ENCODE measurements around the gene AP2S1.

AP2S1 gene

DNA sequence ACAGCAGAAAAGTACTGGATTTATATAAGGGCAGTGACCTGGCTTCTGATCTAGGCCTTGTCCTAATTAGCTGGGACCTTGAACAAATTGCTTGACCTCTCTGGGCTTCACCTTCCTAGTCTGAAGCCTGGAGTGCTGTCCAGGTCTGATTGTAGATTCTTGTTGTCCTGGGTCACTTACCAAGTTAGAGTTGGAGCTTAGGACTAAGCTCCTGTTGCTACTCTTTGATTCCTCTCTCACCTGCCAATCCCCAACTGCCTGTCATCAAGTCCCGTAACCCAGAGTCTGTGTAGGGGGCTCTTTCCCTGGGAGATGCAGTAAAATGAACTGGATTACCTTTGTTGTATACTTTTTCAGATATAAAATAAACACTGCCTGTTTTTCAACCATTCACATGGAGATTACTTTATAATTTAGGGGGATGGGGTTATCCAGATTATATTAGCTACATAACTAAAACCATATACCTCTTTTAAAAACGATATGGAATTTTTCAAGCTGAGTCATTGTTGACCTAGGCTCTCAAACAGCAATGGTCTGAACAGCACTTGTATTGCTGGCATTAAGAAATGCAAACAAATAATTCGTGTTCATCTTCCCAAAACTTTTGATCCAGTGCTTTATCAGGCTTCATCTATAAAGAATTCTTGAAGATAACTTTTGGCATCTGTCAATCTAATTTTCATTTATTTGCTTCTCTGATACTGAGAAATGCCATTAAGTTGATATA, 15.9 kb upstream of the AP2S1 start:
- Histone ChIP-seq H3K27ac (ENCODE audit: low read depth, low read length) (no peak overlapping the region), H3K27me3 (ENCODE audit: control insufficient read depth, insufficient read depth, low read length) (no peaks in the 10 kb centered on the region), H3K4me1 (ENCODE audit: control insufficient read depth, insufficient read depth, low read length) (peaks cover 52% of the 10 kb centered on the region), H3K9me3 (ENCODE audit: control insufficient read depth, insufficient read depth, low read depth, low read length) (no peaks in the 10 kb centered on the region), H3K36me3 (ENCODE audit: control insufficient read depth, insufficient read depth, low read length) (peaks cover 3% of the 10 kb centered on the region; the same call in 1 of the 2 replicates), H3K9ac (ENCODE audit: low read length) (no peak overlapping the region), H3K4me3 (ENCODE audit: low read depth, low read length) (no peak overlapping the region)

DNA sequence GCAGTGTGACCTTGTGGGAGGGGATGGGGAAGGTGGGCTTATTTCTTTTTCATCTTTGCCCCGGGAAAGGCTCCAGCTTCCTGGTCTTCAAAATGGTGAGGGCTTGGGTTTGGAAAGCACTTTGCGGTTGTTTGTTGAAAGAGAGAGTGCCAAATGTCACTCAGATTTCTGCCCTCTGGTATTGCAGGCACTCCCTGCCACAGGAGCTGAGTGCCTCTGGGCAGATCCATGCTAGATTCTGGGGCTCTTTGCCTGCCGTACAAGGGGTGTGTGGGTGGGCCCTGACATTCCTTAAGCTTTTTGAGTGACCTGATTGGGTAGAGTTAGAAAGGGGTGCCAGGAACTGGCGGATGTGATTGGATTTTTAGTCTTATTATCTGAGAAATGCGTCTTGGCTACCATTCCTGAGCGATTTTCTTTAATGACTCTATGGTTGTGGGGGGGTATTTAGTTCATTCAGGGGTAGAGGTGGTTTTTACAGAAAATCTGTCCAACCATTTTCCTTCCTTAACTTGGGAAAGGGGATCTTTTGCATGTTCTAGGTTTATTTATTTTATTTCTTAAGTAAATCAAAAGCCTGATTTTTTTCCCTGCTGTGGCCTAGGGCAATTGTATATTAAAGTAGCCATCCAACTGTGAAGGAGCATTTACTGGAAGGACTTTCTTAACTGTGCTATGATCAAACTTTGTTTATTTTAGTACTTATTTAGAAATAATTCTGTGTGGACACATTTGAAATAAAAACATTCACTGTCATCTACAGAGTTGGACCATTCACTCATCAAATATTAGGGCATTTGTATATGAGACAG, 13.4 kb upstream of the AP2S1 start:
- Histone ChIP-seq H3K27me3 (ENCODE audit: control insufficient read depth, insufficient read depth, low read length) (no peaks in the 10 kb centered on the region), H3K36me3 (ENCODE audit: control insufficient read depth, insufficient read depth, low read length) (peaks cover 3% of the 10 kb centered on the region; the same call in 1 of the 2 replicates), H3K9me3 (ENCODE audit: control insufficient read depth, insufficient read depth, low read depth, low read length) (no peaks in the 10 kb centered on the region), H3K9ac (ENCODE audit: low read length) (peak overlapping the region; percentile 35), H3K4me1 (ENCODE audit: control insufficient read depth, insufficient read depth, low read length) (peaks cover 52% of the 10 kb centered on the region), H3K27ac (ENCODE audit: low read depth, low read length) (peak overlapping the region; percentile 12; the same call in 1 of the 2 replicates), H3K4me3 (ENCODE audit: low read depth, low read length) (peak overlapping the region; percentile 86)

DNA sequence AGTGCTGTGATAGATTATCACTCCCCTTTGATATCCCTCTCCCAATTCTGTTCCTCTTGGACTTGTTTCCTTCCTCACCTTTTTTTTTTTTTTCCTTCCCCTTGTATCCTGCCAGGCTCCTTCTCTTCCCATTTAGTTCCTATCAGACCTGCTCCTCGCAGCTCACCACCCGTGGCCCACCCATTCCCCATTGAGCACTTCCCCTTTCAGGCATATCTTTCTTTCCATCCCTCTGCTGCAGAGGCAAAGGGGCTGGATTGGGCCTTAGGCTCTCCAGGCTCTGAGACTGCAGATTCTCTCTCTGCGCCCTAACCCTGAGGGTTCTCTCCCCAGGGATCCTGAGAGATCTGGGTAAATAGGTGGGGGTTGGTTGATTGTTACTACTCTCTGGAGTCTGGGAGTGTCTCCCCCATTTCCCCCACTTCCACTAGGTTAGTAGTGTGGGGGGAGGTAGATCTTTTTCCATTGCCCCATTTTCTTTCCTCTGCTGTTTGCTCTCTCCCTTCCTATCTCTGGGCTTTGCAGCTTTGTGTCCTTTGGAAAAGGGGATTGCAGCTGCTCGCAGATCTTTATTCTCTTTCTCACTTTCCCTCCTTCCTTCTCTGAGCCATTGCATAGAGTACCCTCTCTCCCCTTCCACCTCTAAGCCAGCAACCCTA, 12.5 kb upstream of the AP2S1 start:
- H3K27me3 ChIP-seq (ENCODE audit: control insufficient read depth, insufficient read depth, low read length), result no peaks in the 10 kb centered on the region
- peak overlapping the region; percentile 86 for H3K4me3 ChIP-seq (ENCODE audit: low read depth, low read length)
- H3K9me3 ChIP-seq (ENCODE audit: control insufficient read depth, insufficient read depth, low read depth, low read length), result no peaks in the 10 kb centered on the region
- H3K36me3 ChIP-seq (ENCODE audit: control insufficient read depth, insufficient read depth, low read length), result peaks cover 3% of the 10 kb centered on the region; the same call in 1 of the 2 replicates
- H3K27ac ChIP-seq (ENCODE audit: low read depth, low read length), result 0 out of 2 replicates have a peak overlapping the region, but pooled peaks have one; percentile 12
- peak overlapping the region; percentile 86 for H3K9ac ChIP-seq (ENCODE audit: low read length)
- H3K4me1 ChIP-seq (ENCODE audit: control insufficient read depth, insufficient read depth, low read length), result peaks cover 52% of the 10 kb centered on the region

DNA sequence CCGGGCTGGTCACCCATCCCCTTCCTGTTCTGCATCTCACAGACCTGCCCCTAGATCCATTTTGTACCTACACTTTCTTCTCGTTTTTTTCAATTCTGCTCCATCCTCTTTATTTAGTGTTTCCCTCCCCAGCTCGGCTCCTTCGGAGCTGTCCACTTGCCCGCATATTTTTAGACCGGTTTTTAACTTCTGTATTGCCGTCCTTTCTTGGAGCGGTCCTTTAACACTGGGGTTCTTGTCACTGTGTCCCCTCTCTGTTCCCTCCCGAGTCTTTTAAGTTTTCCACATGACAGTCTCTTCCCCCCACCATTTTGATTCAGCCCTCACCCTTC, 11.8 kb upstream of the AP2S1 start:
- H3K36me3 ChIP-seq (ENCODE audit: control insufficient read depth, insufficient read depth, low read length), result peaks cover 3% of the 10 kb centered on the region; the same call in 1 of the 2 replicates
- no peaks in the 10 kb centered on the region for H3K27me3 ChIP-seq (ENCODE audit: control insufficient read depth, insufficient read depth, low read length)
- H3K9ac ChIP-seq (ENCODE audit: low read length), result peak overlapping the region; percentile 86
- H3K4me1 ChIP-seq (ENCODE audit: control insufficient read depth, insufficient read depth, low read length), result peaks cover 49% of the 10 kb centered on the region
- peak overlapping the region; percentile 86 for H3K4me3 ChIP-seq (ENCODE audit: low read depth, low read length)
- H3K27ac ChIP-seq (ENCODE audit: low read depth, low read length), result no peak overlapping the region
- H3K9me3 ChIP-seq (ENCODE audit: control insufficient read depth, insufficient read depth, low read depth, low read length), result no peaks in the 10 kb centered on the region

DNA sequence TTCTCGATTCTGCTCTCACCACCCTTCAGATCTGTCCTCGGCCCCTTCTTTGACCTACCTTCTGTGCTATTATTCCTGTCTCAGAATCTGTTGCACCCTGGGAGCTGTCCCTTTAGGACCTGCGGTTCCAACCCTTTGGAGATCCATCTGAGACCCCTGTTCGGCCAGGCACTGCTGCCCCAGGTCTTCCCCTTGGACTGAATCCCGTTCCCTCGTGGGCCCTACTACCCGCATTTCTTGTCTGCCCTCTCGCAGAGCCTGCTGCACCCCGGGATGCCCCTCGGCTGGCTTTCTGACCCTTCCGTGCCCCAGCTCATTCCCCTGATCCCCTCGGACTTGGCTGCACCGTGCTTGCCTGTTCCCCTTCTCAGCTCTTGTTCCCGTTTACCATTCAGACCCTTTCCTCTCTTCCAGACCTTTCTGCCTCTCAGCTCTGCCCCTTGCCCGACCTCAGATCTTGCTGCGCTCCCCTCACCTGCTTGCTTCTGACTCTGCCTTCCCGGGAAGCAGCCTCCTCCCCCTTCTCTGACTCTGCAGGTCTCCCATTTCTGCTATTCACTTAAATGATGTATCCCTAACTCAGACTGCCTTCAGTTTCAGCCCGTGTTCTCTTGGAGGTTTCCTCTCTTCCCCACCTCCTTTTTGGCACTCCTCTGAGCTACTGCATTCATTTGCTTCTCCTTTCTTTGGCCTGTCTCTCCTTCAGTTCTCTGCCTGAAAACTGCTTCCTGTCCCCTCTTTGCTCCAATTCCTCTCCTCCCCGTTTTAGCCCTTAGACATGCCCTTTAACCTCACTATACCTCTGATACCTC, 11.3 kb upstream of the AP2S1 start:
- Histone ChIP-seq H3K9me3 (ENCODE audit: control insufficient read depth, insufficient read depth, low read depth, low read length) (no peaks in the 10 kb centered on the region), H3K27ac (ENCODE audit: low read depth, low read length) (no peak overlapping the region; the same call in 1 of the 2 replicates), H3K4me3 (ENCODE audit: low read depth, low read length) (peak overlapping the region; percentile 86), H3K4me1 (ENCODE audit: control insufficient read depth, insufficient read depth, low read length) (peaks cover 44% of the 10 kb centered on the region), H3K36me3 (ENCODE audit: control insufficient read depth, insufficient read depth, low read length) (peaks cover 3% of the 10 kb centered on the region; the same call in 1 of the 2 replicates), H3K9ac (ENCODE audit: low read length) (peak overlapping the region; percentile 86), H3K27me3 (ENCODE audit: control insufficient read depth, insufficient read depth, low read length) (no peaks in the 10 kb centered on the region)

DNA sequence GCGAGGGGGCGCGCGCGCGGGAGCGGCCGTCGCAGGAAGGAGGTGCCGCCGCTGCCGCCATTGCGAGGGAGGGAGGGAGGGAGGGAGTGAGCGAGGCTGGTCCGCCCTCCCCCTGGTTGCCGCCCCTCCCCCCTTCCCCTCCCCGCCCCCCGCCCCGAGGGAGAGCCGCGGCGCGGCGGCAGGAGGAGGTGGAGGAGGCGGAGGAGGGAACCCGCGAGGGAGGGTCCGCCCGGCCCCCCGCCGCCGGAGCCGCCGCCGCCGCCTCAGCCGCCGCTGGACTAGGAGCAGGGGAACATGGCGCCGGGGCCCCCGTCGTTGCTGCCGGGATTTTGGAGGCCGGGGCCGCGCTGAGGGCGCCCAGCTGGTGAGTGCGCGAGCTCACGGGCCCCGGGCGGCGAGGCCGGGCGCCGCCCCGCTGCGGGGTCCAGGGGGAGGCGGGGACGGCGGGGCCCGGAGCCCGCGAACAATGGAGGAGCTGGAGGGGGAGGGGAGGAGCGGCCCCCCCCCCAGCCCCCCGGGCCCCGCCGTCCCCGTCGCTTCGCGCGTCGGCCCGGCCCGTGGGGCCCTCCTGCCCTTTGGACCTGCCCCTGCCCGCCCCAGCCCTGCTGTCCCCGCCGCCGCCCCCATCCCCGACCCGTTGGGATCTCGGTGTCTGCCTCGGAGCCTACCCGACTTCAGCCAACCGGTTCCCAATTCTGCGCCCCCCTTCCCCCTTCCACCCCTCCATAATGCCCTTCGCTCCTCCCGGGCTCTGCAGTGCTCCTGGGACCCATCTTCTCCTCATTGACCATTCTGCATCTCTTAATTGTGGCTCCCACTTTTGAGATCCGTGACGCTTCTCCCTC, 10.4 kb upstream of the AP2S1 start, which contains the start of gene ARHGAP35:
Gene ARHGAP35 (plus strand): TSS at position 152 of the 845 bp plus-strand sequence. CDS start 57,679 bp downstream, outside the sequence.
- H3K9ac ChIP-seq (ENCODE audit: low read length), result peak within 1 kb of the TSS; percentile 100
- no peaks in the 10 kb centered on the region for H3K27me3 ChIP-seq (ENCODE audit: control insufficient read depth, insufficient read depth, low read length)
- H3K36me3 ChIP-seq (ENCODE audit: control insufficient read depth, insufficient read depth, low read length), result peaks cover 3% of the 10 kb centered on the region; the same call in 1 of the 2 replicates
- H3K27ac ChIP-seq (ENCODE audit: low read depth, low read length), result peak within 1 kb of the TSS; percentile 98
- H3K4me1 ChIP-seq (ENCODE audit: control insufficient read depth, insufficient read depth, low read length), result peaks cover 39% of the 10 kb centered on the region
- H3K4me3 ChIP-seq (ENCODE audit: low read depth, low read length), result peak within 1 kb of the TSS; percentile 97
- no peaks in the 10 kb centered on the region for H3K9me3 ChIP-seq (ENCODE audit: control insufficient read depth, insufficient read depth, low read depth, low read length)

DNA sequence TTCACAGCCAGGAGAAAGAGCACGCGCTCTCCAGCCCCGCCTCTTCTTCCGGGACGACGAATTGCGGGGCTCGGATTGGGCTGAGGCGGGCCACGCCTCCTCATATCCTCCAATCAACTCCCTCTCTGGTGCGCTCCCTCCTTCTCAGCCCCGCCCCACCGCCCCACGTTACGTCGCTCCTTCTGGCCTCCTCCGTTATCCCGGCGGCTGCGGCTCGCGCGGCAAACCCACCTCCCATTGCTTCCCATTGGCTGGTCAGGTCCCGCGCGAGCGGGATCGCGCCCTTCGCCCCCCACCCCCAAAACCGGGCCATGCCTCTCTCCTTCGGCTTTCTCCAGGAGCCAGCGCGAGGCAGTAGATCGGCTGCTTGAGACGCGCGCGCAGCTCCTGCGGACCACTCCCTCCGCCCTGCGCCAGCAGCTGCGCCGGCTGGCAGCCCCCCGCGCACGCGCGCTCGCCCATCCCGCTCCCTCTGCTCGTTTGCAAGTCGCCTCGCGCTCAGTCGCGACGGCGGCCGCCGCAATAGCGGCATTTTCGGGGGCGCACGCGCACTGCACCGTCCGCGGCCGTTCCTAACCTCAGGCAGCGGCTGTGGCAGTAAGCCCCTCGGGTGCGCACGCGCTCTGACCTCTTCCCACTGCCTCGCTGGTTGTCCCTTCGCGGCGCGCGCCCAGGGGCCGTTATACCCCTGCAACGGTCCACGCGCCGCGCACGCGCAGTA, 9.6 kb upstream of the AP2S1 start:
- Histone ChIP-seq H3K27me3 (ENCODE audit: control insufficient read depth, insufficient read depth, low read length) (no peaks in the 10 kb centered on the region), H3K4me1 (ENCODE audit: control insufficient read depth, insufficient read depth, low read length) (peaks cover 37% of the 10 kb centered on the region), H3K9ac (ENCODE audit: low read length) (peak overlapping the region; percentile 100), H3K36me3 (ENCODE audit: control insufficient read depth, insufficient read depth, low read length) (0 out of 2 replicates have a peak, but pooled peaks cover under 1% of the 10 kb centered on the region), H3K4me3 (ENCODE audit: low read depth, low read length) (peak overlapping the region; percentile 97), H3K27ac (ENCODE audit: low read depth, low read length) (peak overlapping the region; percentile 98), H3K9me3 (ENCODE audit: control insufficient read depth, insufficient read depth, low read depth, low read length) (no peaks in the 10 kb centered on the region)

DNA sequence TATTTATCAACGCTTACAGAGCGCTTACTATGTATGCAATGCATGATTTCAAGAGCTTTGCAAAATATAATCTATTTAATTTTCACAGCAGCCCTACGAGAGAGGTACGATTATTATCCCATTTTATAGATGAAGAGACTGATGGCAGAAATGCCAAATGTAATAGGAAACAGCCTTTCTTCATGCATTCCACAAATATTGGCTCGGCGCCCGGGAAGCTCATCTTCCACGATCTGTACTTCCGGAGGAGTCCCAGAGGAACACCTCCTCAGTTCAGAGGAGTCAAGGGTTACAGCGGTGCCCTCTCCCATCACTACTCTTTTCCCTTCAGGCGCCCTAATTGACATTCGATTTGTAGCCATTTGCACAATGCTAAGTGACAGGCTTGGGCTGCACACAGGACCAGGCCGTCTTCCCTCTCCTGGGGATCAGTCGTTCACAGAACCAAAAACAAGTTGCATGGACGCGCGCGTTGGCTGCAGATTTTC, 9.0 kb upstream of the AP2S1 start:
- Histone ChIP-seq H3K9ac (ENCODE audit: low read length) (peak overlapping the region; percentile 78), H3K4me3 (ENCODE audit: low read depth, low read length) (peak overlapping the region; percentile 97), H3K4me1 (ENCODE audit: control insufficient read depth, insufficient read depth, low read length) (peaks cover 31% of the 10 kb centered on the region), H3K27me3 (ENCODE audit: control insufficient read depth, insufficient read depth, low read length) (no peaks in the 10 kb centered on the region), H3K36me3 (ENCODE audit: control insufficient read depth, insufficient read depth, low read length) (no peaks in the 10 kb centered on the region), H3K27ac (ENCODE audit: low read depth, low read length) (peak overlapping the region; percentile 8; the same call in 1 of the 2 replicates), H3K9me3 (ENCODE audit: control insufficient read depth, insufficient read depth, low read depth, low read length) (no peaks in the 10 kb centered on the region)

All from HUES6 (cell line).